Duodenal mucosa (tissue), 2 donors: Measurements from ENCODE around the gene HPGDS.
"Not testable (repeated sequence)": the region's sequence is repeated elsewhere in the genome, so short reads cannot be mapped to it uniquely, and the experiment has no call there.

Source experiments
- H3K27ac ChIP-seq: one replicate; pipeline ENCODE4 v1.7.0; 2013; ENCODE audit warnings: low read depth, low read length
- H3K27me3 ChIP-seq, 2 donors: one replicate each; pipeline ENCODE4 v1.7.0; 2013; ENCODE audit warnings: low read length in 2 of 2, control low read depth in 1 of 2; ENCODE audit not compliant: insufficient read depth in 2 of 2, control insufficient read depth in 1 of 2
- H3K36me3 ChIP-seq, 2 donors: one replicate each; pipeline ENCODE4 v1.7.0; 2013; ENCODE audit warnings: low read length in 2 of 2, control low read depth in 1 of 2; ENCODE audit not compliant: insufficient read depth in 2 of 2, control insufficient read depth in 1 of 2
- H3K4me1 ChIP-seq, 2 donors: one replicate each; pipeline ENCODE4 v1.7.0; 2013; ENCODE audit warnings: low read length in 2 of 2, control low read depth in 1 of 2; ENCODE audit not compliant: insufficient read depth in 2 of 2, control insufficient read depth in 1 of 2
- H3K4me3 ChIP-seq, 2 donors: one replicate each; pipeline ENCODE4 v1.7.0; 2013; ENCODE audit warnings: low read length in 2 of 2, low read depth in 1 of 2
- H3K9ac ChIP-seq, 2 donors: one replicate each; pipeline ENCODE4 v1.7.0; 2013; ENCODE audit warnings: low read length in 2 of 2, low read depth in 1 of 2
- H3K9me3 ChIP-seq, 2 donors: one replicate each; pipeline ENCODE4 v1.7.0; 2013; ENCODE audit warnings: low read length in 2 of 2, control low read depth in 1 of 2; ENCODE audit not compliant: control insufficient read depth in 1 of 2

Gene HPGDS

GRCh38 chr4:94346541-94346940 lies 3.9 kb upstream of the HPGDS start:
- Histone ChIP-seq H3K4me1 (no peaks in the 10 kb centered on the region), H3K9ac (no peak overlapping the region), H3K4me3 (no peak overlapping the region), H3K36me3 (no peaks in the 10 kb centered on the region), H3K27me3 (no peaks in the 10 kb centered on the region), H3K9me3 (no peaks in the 10 kb centered on the region), H3K27ac (no peak overlapping the region)

- no peak overlapping the region for H3K27ac ChIP-seq
- no peaks in the 10 kb centered on the region for H3K27me3 ChIP-seq
- no peak overlapping the region for H3K9ac ChIP-seq
Measured at GRCh38 chr4:94345969-94346368, 3.3 kb upstream of the HPGDS start.

GRCh38 chr4:94345266-94345665 lies 2.6 kb upstream of the HPGDS start:
- Histone ChIP-seq H3K27me3 (no peaks in the 10 kb centered on the region), H3K27ac (no peak overlapping the region), H3K4me3 (no peak overlapping the region), H3K9ac (no peak overlapping the region), H3K9me3 (no peaks in the 10 kb centered on the region), H3K4me1 (no peaks in the 10 kb centered on the region), H3K36me3 (no peaks in the 10 kb centered on the region)

More at GRCh38 chr4:94345969-94346368, 3.3 kb upstream of the HPGDS start:
- Histone ChIP-seq H3K4me1 (no peaks in the 10 kb centered on the region), H3K36me3 (no peaks in the 10 kb centered on the region), H3K4me3 (no peak overlapping the region), H3K9me3 (no peaks in the 10 kb centered on the region)

GRCh38 chr4:94344457-94344856 lies 1.8 kb upstream of the HPGDS start:
- H3K9me3 ChIP-seq = no peaks in the 10 kb centered on the region
- H3K4me1 ChIP-seq = no peaks in the 10 kb centered on the region
- no peak overlapping the region for H3K9ac ChIP-seq
- H3K27ac ChIP-seq = no peak overlapping the region
- no peaks in the 10 kb centered on the region for H3K27me3 ChIP-seq
- H3K36me3 ChIP-seq = no peaks in the 10 kb centered on the region
- H3K4me3 ChIP-seq = no peak overlapping the region

GRCh38 chr4:94341481-94342370 lies 910 bp downstream of the HPGDS start:
- Histone ChIP-seq H3K27me3 (no peaks in the 10 kb centered on the region), H3K9ac (no peak overlapping the region), H3K4me1 (no peaks in the 10 kb centered on the region), H3K9me3 (no peaks in the 10 kb centered on the region), H3K36me3 (no peaks in the 10 kb centered on the region), H3K27ac (no peak overlapping the region), H3K4me3 (no peak overlapping the region)

GRCh38 chr4:94339779-94340178 lies 2.9 kb downstream of the HPGDS start:
- H3K27ac ChIP-seq = no peak overlapping the region

GRCh38 chr4:94338681-94339351 lies 3.8 kb downstream of the HPGDS start:
- Histone ChIP-seq H3K9ac (no peak overlapping the region), H3K4me3 (no peak overlapping the region), H3K27me3 (no peaks in the 10 kb centered on the region), H3K9me3 (no peaks in the 10 kb centered on the region), H3K4me1 (no peaks in the 10 kb centered on the region), H3K36me3 (no peaks in the 10 kb centered on the region), H3K27ac (no peak overlapping the region)

More at GRCh38 chr4:94339779-94340178, 2.9 kb downstream of the HPGDS start:
- Histone ChIP-seq H3K9me3 (no peaks in the 10 kb centered on the region), H3K27me3 (no peaks in the 10 kb centered on the region), H3K4me3 (no peak overlapping the region), H3K4me1 (no peaks in the 10 kb centered on the region), H3K9ac (no peak overlapping the region), H3K36me3 (no peaks in the 10 kb centered on the region)

GRCh38 chr4:94336791-94337190 lies 5.8 kb downstream of the HPGDS start:
- not testable (repeated sequence) for H3K9me3 ChIP-seq, H3K4me1 ChIP-seq, H3K36me3 ChIP-seq, H3K4me3 ChIP-seq, H3K9ac ChIP-seq, H3K27me3 ChIP-seq, H3K27ac ChIP-seq

GRCh38 chr4:94336303-94336702 lies 6.3 kb downstream of the HPGDS start:
- H3K9me3 ChIP-seq = no peaks in the 10 kb centered on the region
- H3K27me3 ChIP-seq = no peaks in the 10 kb centered on the region
- no peaks in the 10 kb centered on the region for H3K4me1 ChIP-seq
- no peaks in the 10 kb centered on the region for H3K36me3 ChIP-seq
- no peak overlapping the region for H3K4me3 ChIP-seq
- H3K27ac ChIP-seq = no peak overlapping the region
- H3K9ac ChIP-seq = no peak overlapping the region

GRCh38 chr4:94334962-94335361 lies 7.7 kb downstream of the HPGDS start:
- H3K9ac ChIP-seq = no peak overlapping the region
- H3K27ac ChIP-seq = no peak overlapping the region
- H3K9me3 ChIP-seq = no peaks in the 10 kb centered on the region
- no peaks in the 10 kb centered on the region for H3K27me3 ChIP-seq
- no peaks in the 10 kb centered on the region for H3K4me1 ChIP-seq
- no peak overlapping the region for H3K4me3 ChIP-seq
- no peaks in the 10 kb centered on the region for H3K36me3 ChIP-seq
